ENCODE results near the gene COX6A2. TPM values are rescaled to one million over a fixed set of nuclear protein-coding genes. Genes with fewer than 3 reads are reported as not detected.

COX6A2 gene
- total and polyA plus RNA-seq, 2 donors (not counting 3 experiments of a cell fraction or from before 2014, with no cell fraction given) = not detected

GRCh38 chr16:31471875-31472708 lies 43.9 kb upstream of the COX6A2 start, which contains the start of gene TGFB1I1:
Gene TGFB1I1, plus strand, starts transcription at chr16:31472152. Its CDS starts 37 bp downstream, at chr16:31472189.
- H3K4me1 ChIP-seq (ENCODE audit: control insufficient read depth, extremely low read depth, insufficient read depth, low read length) = peaks cover 14% of the 10 kb centered on the region
- H3K9me3 ChIP-seq (replicated peaks; ENCODE audit: control insufficient read depth, insufficient read depth, low read length) = no peaks in the 10 kb centered on the region
- POLR2A ChIA-PET = interaction anchor here (0.6 to 1.5 kb wide), 4 partner anchors 13 to 292 kb away, joined by 3 to 6 read pairs (median 4); partner anchors contain the start of genes ARMC5 and RUSF1
- H4K20me1 ChIP-seq (replicated peaks; ENCODE audit: control insufficient read depth, extremely low read depth, insufficient read depth, low read length) = no peaks in the 10 kb centered on the region
- H3K27ac ChIP-seq (ENCODE audit: insufficient read depth, low read depth, low read length) = peak within 1 kb of the TSS; percentile 59
- peak; percentile 61 for DNase-seq (ENCODE audit: low read depth, low spot score)
- peak within 1 kb of the TSS; percentile 93 for H3K4me2 ChIP-seq (ENCODE audit: insufficient read depth, low read length)
- H3K4me3 ChIP-seq (replicated peaks in 1 of 3; ENCODE audit: insufficient read depth in 1 of 3, low read depth in 1 of 3, low read length in 3 of 3) = peak within 1 kb of the TSS; percentile 34 to 82 (median 71)
- peak within 1 kb of the TSS; percentile 89 for H3K9ac ChIP-seq (replicated peaks; ENCODE audit: extremely low read depth, insufficient read depth, low read length)
- H3K79me2 ChIP-seq (ENCODE audit: control insufficient read depth, insufficient read depth, low read length) = peaks cover 31% of the 10 kb centered on the region
- CTCF ChIA-PET = interaction anchor here (3.5 kb wide), 1 partner anchor 13 kb away, joined by 53 read pairs; the partner anchor contains the start of gene ARMC5
- no peaks in the 10 kb centered on the region for H3K9me1 ChIP-seq (replicated peaks; ENCODE audit: control insufficient read depth, extremely low read depth, insufficient read depth, low read length)
- peak; percentile 89 for FAIRE-seq
- BruUV-seq (replicated peaks) = TSS peak; percentile 25
- H3K36me3 ChIP-seq (ENCODE audit: control insufficient read depth in 2 of 2, extremely low read depth in 1 of 2, insufficient read depth in 2 of 2, low read length in 2 of 2) = peaks cover 12 to 20% of the 10 kb centered on the region in 2 experiments
- TF ChIP-seq MAX (IDR thresholded peaks at IDR 0.05; ENCODE audit: insufficient read depth, insufficient read length) = no peak
- no peak for TF ChIP-seq CTCF (IDR thresholded peaks at IDR 0.05; ENCODE audit: extremely low read depth in 1 of 2, insufficient read depth in 1 of 2, low read depth in 1 of 2, low read length in 2 of 2)
- TF ChIP-seq JUN (IDR thresholded peaks at IDR 0.05; ENCODE audit: borderline replicate concordance, insufficient read depth, insufficient read length, low read depth) = no peak
- peak; percentile 91 for TF ChIP-seq POLR2A (IDR thresholded peaks at IDR 0.05; ENCODE audit: low read depth, low read length)
- no peak for TF ChIP-seq FOS (IDR thresholded peaks at IDR 0.05; ENCODE audit: borderline replicate concordance, insufficient read depth, low read length)
- peak; percentile 92 for TF ChIP-seq POLR2AphosphoS5 (IDR thresholded peaks at IDR 0.05; ENCODE audit: insufficient read depth, low read depth, low read length)
- no peaks in the 10 kb centered on the region for H3K27me3 ChIP-seq (ENCODE audit: control insufficient read depth in 2 of 2, insufficient read depth in 2 of 2, low read length in 2 of 2)
- intact Hi-C loops (cut with micrococcal nuclease) = loop anchor here (1.0 to 5.0 kb wide), 3 partner anchors 13 to 395 kb away; partner anchors contain the start of gene ARMC5
- dilution Hi-C loops (cut with MboI; ENCODE audit: extremely low pct_ligation_motif_present, low sequenced_read_pairs) = no loop called here
- peak within 1 kb of the TSS; percentile 75 for H2AFZ ChIP-seq (ENCODE audit: low read depth, low read length)
